ENCODE results near the gene PCSK2. TPM values are rescaled to one million over a fixed set of nuclear protein-coding genes. Genes with fewer than 3 reads are reported as not detected.

The PCSK2 gene
- total and polyA plus RNA-seq, 2 of the 8 experiments (the other 6 are each of a cell fraction or from before 2014, with no cell fraction given) = 1.9 to 4.2 TPM

DNA sequence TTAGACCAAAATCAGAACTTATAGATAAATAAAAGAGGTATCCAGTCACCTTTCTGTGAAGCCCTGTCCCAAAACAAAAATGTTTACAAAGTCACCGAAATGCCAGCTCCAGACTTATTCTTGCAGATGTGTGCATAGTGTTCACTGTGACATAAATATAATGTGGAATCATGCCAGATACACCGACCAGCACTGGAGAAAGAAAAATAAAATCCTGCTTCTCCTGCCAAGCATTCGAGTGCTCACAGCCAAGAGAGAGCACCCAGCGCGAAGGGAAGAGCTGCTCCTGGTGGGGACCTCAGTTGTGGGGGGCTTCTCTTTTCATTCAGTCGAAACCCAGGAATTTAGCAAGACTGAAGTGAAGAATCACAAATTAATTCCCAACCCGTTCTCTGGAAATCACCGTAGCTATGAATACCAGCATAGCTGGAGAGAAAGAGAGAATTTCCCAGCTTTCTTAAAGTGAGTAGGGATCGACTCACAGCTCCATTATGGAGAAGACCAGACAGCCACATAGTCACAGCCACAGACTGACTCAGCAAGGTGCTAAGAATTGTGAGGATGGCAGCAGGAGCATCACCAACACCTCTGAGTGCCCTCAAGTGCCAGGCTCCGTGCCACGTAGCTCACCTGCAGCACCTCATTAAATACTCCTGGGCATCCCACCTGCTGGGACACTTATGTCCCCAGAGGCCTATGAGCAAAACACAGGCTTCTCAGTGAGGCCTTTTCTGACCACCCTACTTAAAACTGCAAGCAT lies 271.2 kb downstream of the PCSK2 start (continued):
- no peak for TF ChIP-seq TCF12 (IDR thresholded peaks at IDR 0.05; ENCODE audit: low read depth, low read length)
- no peak for TF ChIP-seq CHD2 (IDR thresholded peaks at IDR 0.05; ENCODE audit: low read length)
- TF ChIP-seq FOSL1 (IDR thresholded peaks at IDR 0.05; ENCODE audit: insufficient read depth, low read depth, low read length) = no peak
- no peak for TF ChIP-seq CBX8 (IDR thresholded peaks at IDR 0.05; ENCODE audit: borderline replicate concordance, low read depth, low read length)

All from H1 (cell line).